Body of pancreas (tissue), 4 donors: Measurements from ENCODE around the gene ACADVL. TPM values are rescaled to one million over a fixed set of nuclear protein-coding genes. Genes with fewer than 3 reads are reported as not detected.

Experiments used
- ATAC-seq: fragments of 150-250 bp; one replicate; pipeline ENCODE4 v1.9.1; 2016
- DNase-seq, 4 donors: peaks; one replicate each; pipeline ENCODE4 v3.0.0-alpha.2; 2019
- H3K27ac ChIP-seq, 4 donors: fragments of 200-600 bp; sonication (generic); 1 replicate in 3 of 4; 2 replicates in 1 of 4; pipeline versions ENCODE4 v1.5.1 to v1.6.1; 2016 to 2019; ENCODE audit warnings: mild to moderate bottlenecking in 1 of 4, mixed read lengths in 1 of 4, moderate library complexity in 1 of 4
- H3K27me3 ChIP-seq, 2 donors: fragments of 200-600 bp; sonication (generic); one replicate each; pipeline ENCODE4 v1.6.0; 2016; ENCODE audit warnings: mild to moderate bottlenecking in 1 of 2
- H3K36me3 ChIP-seq, 2 donors: fragments of 200-600 bp; sonication (generic); replicated peaks in 1 of 2; 2 replicates each; pipeline ENCODE4 v1.5.1; 2016; ENCODE audit warnings: low read depth in 2 of 2; ENCODE audit not compliant: insufficient read depth in 1 of 2
- H3K4me1 ChIP-seq: fragments of 200-600 bp; sonication (generic); one replicate; pipeline ENCODE4 v1.6.0; 2016
- H3K4me3 ChIP-seq, 2 donors: fragments of 200-600 bp; sonication (generic); 1 replicate in 1 of 2; 2 replicates in 1 of 2; pipeline ENCODE4 v1.5.1; 2016 to 2019
- H3K9me3 ChIP-seq, 3 donors: fragments of 200-600 bp; sonication (generic); 1 replicate in 2 of 3; 2 replicates in 1 of 3; pipeline ENCODE4 v1.5.1; 2016
- CTCF ChIP-seq, 7 experiments: fragments of 450-650 bp in 4 of 7; fragments of 200-600 bp in 3 of 7; sonication (generic) in 3 of 7; IDR thresholded peaks; one replicate each; pipeline ENCODE4 v1.5.1; 2016 to 2019; ENCODE audit warnings: antibody characterized with exemption in 7 of 7
- POLR2A ChIP-seq, 3 donors: fragments of 450-650 bp; IDR thresholded peaks; one replicate each; pipeline ENCODE4 v1.6.1; 2016; ENCODE audit warnings: antibody characterized with exemption in 3 of 3, mild to moderate bottlenecking in 2 of 3
- WGBS, 2 donors: methylation state at CpG; one replicate each; pipeline ENCODE4 v1.1.5; 2017; 5-methylcytosine and 5-hydroxymethylcytosine counted together
- intact Hi-C: fragments of 100-400 bp; cut with DNase I; formaldehyde crosslinking; loops from one replicate; pipeline ENCODE4 v1.15.1; 2023
- total RNA-seq, 2 donors: library from RNA; depleted of rRNA; stranded (reverse); fragments of >200 nt; gene quantifications; one replicate each; pipeline ENCODE4 v1.1.0, GENCODE V29; 2016

The ACADVL gene
- total RNA-seq, 2 donors from 2014 or later = 887 to 1,901 TPM

- TF ChIP-seq POLR2A (IDR thresholded peaks at IDR 0.05) (no peak), CTCF (IDR thresholded peaks at IDR 0.05) (no peak)
- H3K4me3 ChIP-seq = no peak overlapping the region
- H3K27ac ChIP-seq = no peak overlapping the region
- peak; percentile 63 for ATAC-seq
- WGBS, 2 donors = 69 to 80% methylated on average over 23 to 26 of the region's 26 CpGs
- peak; percentile 41 to 47 (median 46) for DNase-seq
- no peaks in the 10 kb centered on the region for H3K27me3 ChIP-seq
- H3K9me3 ChIP-seq = no peaks in the 10 kb centered on the region
- no peaks in the 10 kb centered on the region for H3K36me3 ChIP-seq
- H3K4me1 ChIP-seq = no peaks in the 10 kb centered on the region
- intact Hi-C loops = no loop called here
Observed at GRCh38 chr17:7191571-7192270, 28.0 kb upstream of the ACADVL start.

GRCh38 chr17:7192271-7192937 is 27.3 kb upstream of the ACADVL start:
- H3K36me3 ChIP-seq = no peaks in the 10 kb centered on the region
- DNase-seq (no peak), ATAC-seq (no peak)
- H3K4me3 ChIP-seq = no peak overlapping the region
- intact Hi-C loops = no loop called here
- WGBS, 2 donors = 79 to 83% methylated on average over 12 of the region's 12 CpGs
- no peaks in the 10 kb centered on the region for H3K27me3 ChIP-seq
- no peaks in the 10 kb centered on the region for H3K4me1 ChIP-seq
- no peak for TF ChIP-seq CTCF (IDR thresholded peaks at IDR 0.05)
- no peak for TF ChIP-seq POLR2A (IDR thresholded peaks at IDR 0.05)
- H3K9me3 ChIP-seq = no peaks in the 10 kb centered on the region
- H3K27ac ChIP-seq = no peak overlapping the region

- DNase-seq (no peak), ATAC-seq (no peak)
- TF ChIP-seq POLR2A (IDR thresholded peaks at IDR 0.05) (no peak), CTCF (IDR thresholded peaks at IDR 0.05) (no peak)
- no peak overlapping the region for H3K4me3 ChIP-seq
- no peaks in the 10 kb centered on the region for H3K9me3 ChIP-seq
- no peaks in the 10 kb centered on the region for H3K36me3 ChIP-seq
- intact Hi-C loops = no loop called here
- WGBS, 2 donors = 79 to 89% methylated on average over 11 to 12 of the region's 12 CpGs
- H3K27me3 ChIP-seq = no peaks in the 10 kb centered on the region
- no peaks in the 10 kb centered on the region for H3K4me1 ChIP-seq
- no peak overlapping the region for H3K27ac ChIP-seq
Observed at GRCh38 chr17:7195971-7196370, 23.8 kb upstream of the ACADVL start.

- H3K4me3 ChIP-seq = no peak overlapping the region
- ATAC-seq = peak; percentile 6
- TF ChIP-seq POLR2A (IDR thresholded peaks at IDR 0.05) (no peak), CTCF (IDR thresholded peaks at IDR 0.05) (no peak)
- no peaks in the 10 kb centered on the region for H3K4me1 ChIP-seq
- no peaks in the 10 kb centered on the region for H3K9me3 ChIP-seq
- no peaks in the 10 kb centered on the region for H3K36me3 ChIP-seq
- intact Hi-C loops = no loop called here
- no peaks in the 10 kb centered on the region for H3K27me3 ChIP-seq
- no peak for DNase-seq
- H3K27ac ChIP-seq = no peak overlapping the region
- WGBS, 2 donors = 88 to 91% methylated on average over 8 to 20 of the region's 22 CpGs
Observed at GRCh38 chr17:7196651-7197401, 22.9 kb upstream of the ACADVL start.
